Activated CD4-positive, alpha-beta T cell treated with anti-CD3 and anti-CD28 coated beads, Interleukin-2, amount 50 U/mL, for 1 hour (primary cell): ENCODE results near the gene MRPL18.
A peak's percentile ranks its signal among the peaks of the same experiment; 100 is the strongest.
"Not testable (repeated sequence)": the region's sequence is repeated elsewhere in the genome, so short reads cannot be mapped to it uniquely, and the experiment has no call there.

Source experiments
- DNase-seq: peaks from one replicate; pipeline ENCODE4 v3.0.0-alpha.2; 2020

MRPL18 gene

DNA sequence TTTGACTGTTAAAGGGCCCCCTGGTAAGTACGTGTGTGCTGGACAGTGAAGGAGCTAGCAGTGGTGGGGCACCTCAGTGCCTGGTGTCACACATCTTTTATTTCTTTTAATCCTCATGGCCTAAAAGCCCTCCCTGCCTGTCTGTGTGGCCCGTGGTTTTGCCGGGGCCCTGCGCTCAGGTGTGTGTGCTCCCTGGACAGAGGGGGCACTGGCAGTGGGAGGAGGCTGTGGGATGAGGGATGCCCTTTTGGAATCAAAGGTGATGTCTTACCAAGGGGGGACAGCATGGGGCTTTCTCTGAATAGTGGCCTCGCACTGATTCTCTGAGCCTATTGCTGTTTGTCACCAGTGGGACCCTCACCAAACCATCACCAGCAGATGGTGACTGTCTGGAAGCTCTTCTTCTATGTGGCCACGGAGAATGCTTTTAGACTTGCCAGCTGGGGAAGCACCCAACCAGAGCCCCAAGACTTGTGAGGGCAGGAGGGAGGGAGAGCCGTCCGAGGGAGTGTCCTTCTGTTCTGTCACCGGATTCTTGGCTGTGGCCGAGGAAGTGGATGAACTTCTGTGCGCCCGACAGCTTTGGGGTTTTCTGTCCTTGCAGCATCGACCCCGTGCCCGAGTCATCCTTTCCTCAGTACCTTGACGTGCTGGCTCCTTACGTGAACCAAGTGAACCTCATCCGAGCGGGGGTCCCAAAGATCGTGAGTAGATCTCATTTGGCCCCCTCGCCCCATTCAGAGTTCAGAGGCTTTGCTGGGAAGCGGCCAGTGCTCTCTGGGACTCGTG lies 27.9 kb downstream of the MRPL18 start:
- no peak for DNase-seq

DNA sequence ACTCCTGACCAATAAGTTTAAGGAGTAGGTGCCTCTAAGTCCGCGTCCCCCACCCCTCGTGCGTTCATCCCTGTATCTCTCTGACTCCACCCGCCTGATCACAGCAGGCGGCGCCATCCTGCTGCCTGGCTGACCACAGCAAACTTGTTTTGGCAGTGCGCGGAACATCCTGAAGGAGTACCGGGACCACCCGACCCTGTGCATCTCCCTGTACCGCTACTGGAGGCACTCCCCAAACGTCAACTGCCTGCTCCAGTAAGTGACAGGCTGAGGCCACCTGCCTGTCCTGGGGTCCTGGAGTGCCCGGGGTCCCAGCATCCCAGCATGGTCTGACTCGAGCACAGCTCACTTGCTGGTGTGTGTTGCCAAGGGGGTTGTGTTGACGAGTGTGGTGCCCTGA lies 28.8 kb downstream of the MRPL18 start:
- no peak for DNase-seq

DNA sequence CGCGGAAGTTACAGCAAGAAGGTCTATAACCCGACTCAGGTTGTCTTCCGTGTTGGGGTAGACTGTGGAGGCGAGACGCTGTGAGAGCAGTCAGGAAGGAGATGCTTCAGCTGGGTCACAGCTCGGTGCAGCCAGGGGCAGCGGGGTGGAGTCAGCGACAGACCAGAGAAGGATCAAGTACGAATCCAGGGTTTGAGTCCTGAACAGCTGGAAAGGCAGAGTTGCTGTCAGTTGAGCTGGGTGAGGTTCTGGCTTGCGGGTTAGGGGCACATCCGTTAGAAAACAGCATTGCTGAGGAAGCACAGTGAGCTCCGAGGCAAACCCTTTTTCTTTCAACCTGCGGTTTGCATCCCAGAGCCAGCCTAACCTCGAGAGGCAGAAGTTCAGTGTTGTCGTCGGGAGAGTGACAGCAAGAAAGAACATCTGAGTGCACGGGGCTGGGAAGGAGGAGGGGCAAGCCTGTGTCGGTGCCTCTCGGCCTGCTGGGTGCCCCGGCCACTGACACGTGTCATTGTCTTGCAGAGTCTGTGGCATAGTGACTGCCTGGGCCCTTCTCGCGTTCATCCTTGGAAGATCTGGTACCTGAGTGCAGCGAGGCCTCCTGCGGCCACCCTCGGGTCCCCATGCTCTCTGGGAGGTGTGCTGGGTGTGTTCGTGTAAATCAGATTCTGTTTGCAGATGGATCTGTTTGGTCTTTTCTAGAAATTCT lies 29.8 kb downstream of the MRPL18 start:
- peak; percentile 20 for DNase-seq

DNA sequence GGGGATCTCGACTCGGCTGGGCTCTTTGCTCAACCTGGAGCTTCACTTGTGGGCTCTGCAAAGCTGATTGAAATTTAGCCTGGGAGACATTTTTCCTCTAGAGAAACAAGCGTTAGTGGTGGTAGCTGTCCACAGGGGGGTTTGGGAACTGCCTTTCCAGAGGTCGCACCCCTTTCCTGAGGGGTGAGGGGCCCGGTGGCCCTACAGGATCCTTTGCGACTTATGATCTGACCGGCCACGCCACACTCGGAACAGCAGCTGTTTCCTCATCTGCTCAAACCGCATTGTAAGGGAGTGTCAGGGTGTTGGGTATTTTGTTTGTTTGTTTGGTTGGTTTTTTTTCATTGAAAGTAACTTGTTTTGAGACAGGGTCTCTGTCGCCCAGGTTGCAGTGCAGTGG lies 30.9 kb downstream of the MRPL18 start:
- no peak for DNase-seq

DNA sequence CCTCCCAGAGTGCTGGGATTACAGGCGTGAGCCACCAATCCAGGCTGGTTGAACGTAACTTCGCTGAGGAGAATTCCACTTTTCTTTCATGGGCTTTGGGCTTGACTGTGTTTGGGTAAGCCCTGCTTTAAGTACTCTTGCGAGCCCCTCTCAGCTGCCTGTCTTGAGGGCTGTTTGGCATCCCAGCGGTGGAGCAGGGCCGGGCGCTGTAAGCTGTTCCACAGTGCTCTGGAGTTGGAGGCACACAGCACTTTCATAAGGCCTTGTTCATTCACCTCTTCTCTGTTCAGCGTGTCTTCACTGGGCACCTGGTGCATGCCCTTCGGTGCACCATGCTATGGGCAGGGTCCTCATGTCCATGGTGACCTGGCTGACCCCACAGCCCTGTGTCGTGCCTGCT lies 31.5 kb downstream of the MRPL18 start:
- DNase-seq: no peak

DNA sequence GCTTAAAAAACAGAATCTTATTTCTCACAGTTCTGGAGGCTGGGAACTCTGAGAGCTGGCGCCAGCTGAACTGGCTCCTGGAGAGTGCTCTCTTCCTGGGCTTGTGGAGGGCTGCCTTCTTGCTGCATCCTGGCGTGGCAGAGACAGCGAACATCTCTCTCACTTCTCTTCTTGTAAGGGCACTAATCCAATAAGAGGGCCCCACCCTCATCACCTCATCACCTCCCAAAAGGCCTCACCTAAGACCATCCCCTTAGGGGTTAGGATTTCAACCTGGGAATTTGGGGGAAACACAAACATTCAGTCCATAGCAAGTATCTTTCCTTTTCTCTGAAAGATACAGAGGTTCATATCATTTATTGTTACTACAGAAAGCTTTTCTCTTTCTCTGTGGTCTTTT lies 33.7 kb downstream of the MRPL18 start:
- no peak for DNase-seq

DNA sequence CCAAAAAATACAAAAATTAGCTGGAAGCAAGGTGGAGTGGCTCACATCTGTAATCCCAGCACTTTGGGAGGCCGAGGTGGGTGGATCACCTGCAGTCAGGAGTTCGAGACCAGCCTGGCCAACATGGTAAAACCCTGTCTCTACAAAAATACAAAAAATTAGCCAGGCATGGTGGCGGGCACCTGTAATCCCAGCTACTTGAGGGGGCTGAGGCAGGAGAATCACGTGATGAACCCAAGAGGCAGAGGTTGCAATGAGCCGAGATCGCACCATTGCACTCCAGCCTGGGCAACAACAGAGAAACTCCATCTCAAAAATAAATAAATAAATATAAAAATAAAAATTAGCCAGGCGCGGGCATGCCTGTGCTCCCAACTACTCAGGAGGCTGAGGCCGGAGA lies 34.4 kb downstream of the MRPL18 start:
- not testable (repeated sequence) for DNase-seq

DNA sequence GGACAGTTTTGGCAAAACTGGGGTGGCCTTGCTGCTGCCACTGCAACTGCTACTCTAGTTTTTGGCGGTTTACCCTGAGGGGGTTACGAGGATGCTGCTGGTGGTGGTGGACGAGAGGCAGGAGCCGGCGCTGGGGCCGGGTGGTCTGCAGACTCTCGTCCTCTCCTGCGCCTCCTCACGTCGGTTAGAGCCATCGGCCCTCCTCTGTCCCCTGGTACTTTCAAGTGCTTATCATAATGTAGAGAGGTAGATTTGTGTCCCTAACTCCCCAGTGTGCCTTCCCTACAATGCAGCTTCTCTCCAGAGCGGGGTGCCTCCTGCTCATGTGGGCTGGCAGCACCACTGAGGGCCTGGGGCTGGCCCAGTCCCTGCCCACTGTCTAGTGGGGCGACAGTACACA lies 35.7 kb downstream of the MRPL18 start:
- no peak for DNase-seq

DNA sequence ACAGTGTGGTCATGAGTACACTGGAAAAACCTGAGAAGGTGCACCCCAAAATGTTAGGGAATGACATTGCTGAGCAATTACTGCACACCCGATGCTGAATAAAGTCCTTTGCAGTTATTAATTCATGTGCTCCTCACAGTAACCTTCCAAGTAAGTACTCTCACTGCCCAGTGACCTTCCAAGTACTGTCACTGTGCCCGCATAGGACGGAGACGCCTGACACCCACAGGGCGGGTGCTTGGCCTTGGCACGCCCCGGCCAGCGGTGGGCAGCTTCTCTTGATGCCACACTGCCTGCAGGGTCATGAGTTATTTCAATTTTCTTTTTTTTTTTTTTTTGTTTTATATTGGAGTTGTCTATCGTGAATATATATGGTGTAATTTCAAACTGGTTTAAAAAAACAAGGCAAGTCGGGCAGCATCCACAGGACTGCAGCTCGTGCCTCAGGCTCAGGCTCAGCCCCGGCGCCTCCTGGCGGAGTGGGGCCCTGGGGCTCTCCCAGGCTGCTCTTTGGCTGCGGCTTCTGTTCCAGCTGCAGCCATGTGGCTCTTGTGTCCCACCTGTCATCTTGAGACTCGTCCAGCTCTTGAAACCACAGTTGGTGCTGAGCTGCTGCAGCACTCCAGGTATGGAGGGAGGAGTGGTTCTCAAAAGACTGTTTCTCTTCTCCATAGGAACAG lies 36.8 kb downstream of the MRPL18 start:
- DNase-seq: no peak

DNA sequence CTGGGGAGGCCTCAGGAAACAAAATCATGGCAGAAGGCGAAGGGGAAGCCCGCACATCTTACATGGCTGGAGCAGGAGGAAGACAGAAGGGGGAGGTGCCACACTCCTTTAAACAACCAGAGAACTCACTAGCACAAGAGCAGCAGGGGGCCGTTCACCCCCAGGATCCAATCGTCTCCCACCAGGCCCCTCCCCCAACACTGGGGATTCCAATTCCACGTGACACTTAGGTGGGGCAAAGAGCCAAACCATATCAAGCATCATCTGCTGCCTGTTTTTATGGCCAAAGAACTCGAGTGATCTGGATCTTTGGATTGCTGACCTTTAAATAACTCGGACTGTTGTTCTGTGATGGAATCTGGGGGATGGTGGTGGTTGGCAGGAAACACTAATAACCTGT lies 37.8 kb downstream of the MRPL18 start:
- no peak for DNase-seq

DNA sequence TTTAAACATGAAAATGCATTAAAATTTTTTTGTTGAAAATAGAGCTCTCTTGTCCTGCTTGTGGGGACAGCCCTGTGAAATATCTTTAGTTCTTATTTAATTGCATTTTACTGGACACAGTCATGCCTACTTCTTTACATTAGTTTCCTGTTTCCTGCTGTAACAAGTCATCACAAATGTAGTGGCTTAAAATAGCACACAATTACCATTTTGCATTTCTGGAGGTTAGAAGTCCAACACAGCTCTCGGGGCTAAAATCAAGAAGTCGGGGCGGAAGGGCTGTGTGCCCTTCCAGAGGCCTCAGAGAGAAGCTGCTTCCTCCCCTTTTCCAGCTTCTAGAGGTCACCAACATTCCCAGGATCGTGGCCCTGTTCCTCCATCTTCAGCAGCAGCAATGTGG lies 39.3 kb downstream of the MRPL18 start:
- no peak for DNase-seq

DNA sequence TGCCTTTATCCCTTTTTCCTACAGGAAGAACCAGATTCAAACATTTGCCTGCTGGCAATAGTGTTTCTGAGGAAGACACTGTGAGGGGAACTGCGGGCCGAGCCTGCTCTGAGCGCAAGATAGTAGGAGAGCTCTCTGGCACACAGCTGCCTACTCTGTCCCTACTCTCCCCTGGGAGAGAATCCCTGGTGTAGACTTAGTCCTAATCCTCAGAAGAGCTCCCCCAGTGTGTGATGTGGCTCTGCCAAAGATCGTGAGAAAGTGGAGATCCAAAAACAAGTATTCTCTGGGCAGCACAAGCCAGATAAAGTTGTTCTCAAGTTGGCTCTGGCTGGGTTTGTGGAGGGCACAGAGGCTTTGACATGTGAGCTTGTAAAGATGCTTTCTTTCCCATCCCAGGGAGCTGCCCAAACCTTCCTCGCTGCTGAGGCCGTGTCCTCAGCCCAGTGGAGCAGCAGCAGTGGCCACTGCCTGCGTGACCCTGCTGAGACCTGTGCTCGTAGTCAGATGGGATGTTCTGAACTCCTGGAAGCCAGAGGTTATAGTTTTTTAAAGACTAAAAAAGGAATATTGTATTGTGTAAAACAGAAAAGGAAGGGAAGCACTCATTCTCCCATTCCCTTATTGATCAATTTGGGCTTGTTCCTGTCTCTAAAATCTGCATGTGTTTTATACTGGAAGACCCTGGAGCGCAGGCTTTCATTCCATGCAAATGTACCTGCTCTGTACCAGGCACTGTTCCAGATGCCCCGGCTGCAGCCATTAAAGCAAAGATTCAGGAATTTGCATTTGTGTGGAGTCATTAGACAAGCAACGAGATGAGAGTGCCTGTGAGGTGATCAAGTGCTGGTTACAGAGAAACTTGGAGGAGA lies 40.5 kb downstream of the MRPL18 start:
- DNase-seq: no peak

DNA sequence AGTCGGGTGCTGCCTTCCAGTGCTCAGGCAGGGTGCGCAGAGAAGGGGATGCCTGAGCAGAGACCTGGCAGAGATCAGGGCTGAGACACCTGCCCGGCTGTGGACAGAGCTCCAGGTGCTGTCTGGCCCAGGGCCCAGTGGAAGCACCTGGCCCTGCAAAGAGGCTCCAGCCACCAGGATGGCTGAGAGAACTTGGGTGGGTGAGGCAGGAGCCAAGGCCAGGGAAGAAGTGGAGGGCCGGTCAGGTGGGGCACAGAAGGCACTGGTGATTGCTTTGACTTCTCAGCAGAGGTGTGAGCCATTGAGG lies 41.1 kb downstream of the MRPL18 start:
- no peak for DNase-seq

DNA sequence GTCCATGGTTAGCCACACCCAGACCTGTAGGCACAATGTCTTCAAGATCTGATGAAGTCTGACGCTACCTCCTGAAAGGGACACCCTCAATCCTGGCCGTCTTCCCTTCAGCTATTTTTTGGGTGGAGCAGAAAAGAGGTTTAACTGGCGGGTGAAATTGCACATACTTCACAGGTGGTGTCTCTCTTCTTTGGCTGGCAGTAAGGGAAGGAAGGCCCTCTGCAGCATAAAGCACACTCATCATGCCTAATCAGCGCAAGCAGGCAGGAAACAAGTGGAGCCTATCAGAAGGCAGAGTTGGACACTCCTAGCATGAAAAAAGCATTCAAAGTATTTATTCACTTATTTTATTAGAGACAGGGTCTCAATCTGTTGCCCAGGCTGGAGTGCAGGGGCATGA lies 42.7 kb downstream of the MRPL18 start:
- no peak for DNase-seq

DNA sequence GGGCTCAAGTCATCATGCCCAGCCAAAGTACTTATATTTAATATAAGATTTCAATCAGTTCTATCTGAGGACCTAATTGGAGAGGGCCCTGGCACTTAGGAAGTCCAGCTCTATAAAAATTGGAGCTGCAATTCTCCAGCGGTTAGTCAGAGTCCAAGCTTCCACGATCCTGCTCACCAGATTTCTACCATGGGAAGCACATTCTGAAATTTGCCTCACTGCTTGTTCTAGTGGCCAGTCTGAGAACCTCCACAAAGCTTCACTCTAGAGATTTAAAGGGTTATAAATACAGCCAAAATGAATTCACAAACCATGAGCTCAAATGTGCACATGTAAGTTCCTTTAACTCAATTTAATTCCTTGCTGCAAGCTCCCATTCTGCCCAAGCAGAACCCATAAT lies 43.3 kb downstream of the MRPL18 start:
- DNase-seq: no peak

DNA sequence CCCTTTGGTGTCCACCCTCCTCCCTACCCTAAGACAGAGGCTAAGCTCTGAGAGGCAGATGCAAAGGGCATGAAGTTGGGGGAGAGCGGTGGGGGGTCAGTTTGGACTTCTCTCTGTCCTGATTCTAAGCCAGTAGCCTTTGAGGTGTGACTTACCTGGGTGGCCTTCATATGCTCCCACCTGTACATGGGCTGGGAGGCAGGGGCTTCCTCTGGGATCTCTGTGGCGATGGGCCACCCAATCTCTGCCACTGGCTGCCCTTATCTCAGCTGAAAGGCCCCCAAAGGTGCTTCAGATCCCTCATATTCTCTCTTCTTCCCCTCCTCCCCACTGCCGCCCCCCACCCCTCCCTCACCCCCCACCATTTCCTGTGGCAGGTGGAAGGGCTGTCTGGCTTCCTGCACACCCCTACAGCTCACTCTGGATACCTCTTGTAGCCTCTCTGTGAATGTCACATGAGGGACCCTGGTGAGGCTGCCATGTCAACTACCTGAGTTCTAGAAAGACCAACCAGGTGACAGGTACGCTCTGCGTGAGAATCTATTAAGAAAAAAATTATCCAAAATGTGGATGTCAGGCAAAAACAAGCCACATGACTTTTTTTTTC lies 43.8 kb downstream of the MRPL18 start:
- DNase-seq: no peak

DNA sequence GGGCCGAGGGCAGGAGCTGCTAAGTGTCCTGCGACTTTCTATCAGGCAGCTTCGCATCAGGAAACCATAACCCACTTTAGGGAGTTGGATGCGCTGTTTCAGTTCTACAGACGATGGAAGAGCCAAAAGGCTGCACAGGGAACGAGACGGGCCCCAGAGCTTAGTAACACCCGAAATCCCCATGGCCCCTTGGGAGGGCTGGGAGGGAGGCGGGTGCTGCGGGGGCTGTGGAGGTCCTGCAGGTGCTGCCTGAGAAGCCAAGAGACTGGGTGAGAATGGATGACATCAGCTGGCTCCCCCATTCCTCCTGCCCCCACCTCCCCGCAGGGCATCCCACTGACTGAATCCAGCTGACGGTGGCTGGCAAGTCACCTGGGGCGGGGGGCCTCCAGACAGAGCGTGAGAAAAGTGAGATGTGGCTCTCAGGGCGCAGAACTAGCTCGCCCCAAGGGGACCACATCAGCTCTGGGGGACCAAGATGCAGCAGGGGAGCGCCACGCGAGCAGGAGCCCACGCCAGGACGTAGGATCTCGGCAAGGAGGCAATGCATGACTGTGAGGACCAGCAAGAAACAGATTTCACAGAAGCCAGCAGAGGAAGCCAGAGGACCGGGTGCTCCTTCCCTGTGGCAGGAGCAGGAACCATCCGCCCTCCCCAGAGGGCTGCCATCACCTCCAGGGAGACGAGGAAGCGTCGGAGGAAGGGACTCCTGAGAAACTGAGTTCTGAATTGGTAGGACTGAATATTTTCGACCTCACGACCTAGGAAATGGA lies 46.6 kb downstream of the MRPL18 start:
- DNase-seq: no peak

DNA sequence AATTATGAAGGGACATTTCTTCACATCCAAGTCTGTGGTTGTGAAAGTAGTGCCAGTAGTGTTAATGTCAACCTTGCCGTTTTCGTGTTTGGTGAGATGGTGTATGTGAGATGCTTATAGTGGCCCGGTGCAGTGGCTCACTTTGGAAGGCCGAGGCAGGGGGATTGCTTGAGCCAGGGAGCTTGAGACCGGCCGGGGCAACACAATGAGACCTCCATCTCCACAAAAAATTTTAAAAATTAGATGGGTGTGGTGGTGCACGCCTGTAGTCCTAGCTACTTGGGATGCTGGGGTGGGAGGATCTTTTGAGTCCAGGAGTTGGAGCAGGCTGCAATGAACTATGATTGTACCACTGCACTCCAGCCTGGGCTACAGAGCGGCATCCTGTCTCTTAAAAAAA lies 47.2 kb downstream of the MRPL18 start:
- no peak for DNase-seq

DNA sequence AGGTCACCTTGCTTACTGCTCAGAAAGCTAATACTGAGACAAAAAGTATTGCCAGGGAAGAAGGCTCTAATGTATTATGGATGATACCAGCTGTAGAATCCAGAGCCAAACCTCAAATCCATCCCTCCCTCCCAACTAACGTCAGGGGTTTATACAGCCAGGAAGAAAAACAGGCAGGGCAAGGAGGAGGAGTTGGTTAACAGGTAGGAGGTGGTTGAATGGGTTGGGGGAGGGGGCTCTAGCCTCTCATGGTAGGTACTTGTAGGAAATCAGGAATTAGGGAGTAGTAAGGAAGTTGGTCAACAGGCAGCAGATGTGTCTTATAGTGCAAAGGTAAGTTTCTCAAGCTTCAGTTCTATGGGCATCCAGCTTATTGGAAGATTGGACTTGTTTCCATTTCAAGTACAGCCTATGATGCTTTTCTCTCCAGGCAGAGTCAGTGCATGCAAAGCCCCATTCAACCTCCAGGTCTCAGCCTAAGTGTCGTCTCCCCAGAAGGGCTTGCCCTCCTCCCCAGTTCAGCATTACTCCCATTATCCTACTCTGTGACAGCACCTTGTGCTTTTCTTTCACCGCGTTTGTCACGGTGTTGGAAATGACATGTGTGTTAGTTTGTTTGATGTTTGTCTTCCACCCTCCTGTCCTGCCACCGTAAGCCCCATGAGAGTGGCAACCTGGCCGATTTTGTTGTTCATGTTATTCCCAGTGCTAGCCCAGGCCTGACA lies 47.9 kb downstream of the MRPL18 start:
- DNase-seq: no peak

DNA sequence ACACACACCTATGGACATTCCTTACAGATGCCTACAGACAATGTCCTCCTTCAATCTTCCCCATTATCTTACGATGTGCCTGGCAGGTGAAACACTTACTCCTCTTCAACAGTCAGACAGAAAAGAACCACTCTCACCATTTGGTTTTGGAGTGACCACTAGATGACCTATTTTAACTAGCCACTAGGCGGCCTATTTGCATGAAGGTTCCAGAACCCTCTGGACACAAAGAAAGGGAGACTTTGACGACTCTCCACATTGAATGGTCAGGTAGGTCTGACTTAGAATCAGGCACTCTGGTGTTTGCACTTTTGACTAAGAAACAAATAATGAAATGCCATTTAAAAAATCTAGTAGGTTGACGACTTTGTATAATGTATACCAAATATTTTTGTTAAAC lies 51.8 kb downstream of the MRPL18 start:
- no peak for DNase-seq
